ENCODE measurements around the gene TMEM88.

- no peak for TF ChIP-seq CTCF (IDR thresholded peaks at IDR 0.05)
- TF ChIP-seq EZH2 (IDR thresholded peaks at IDR 0.05; ENCODE audit: borderline replicate concordance, insufficient read depth, low read depth, low read length, poor library complexity, severe bottlenecking), result no peak
Measured at GRCh38 chr17:7854078-7854777, 638 bp upstream of the TMEM88 start.
